Amygdala (tissue), 56 donors: Measurements from ENCODE around the gene SETBP1.

ENCODE experiments used
- DNase-seq, 56 donors: peaks; one replicate each; lab custom pipeline; 2025; lab: John Stamatoyannopoulos, UW

The SETBP1 gene

DNA sequence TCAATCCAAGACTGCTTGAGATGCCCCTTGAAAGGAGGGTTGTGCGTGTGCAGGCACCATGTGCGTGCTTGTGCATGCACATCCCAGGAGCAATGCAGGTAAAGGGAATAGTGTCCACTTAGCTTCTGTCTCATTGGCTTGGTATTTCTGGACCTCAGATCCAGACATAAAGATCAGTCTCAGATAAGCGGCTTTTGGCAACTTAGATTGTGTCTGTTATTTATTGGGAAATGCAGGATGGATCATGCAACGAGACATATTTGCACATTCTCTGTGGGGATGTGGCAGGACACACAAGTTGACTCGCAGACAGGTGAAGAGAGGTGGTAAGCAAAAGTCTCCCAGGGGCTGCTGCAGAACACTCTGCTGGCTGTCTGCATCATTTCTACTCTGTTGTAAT lies 67.9 kb downstream of the SETBP1 start:
- DNase-seq: no peak

DNA sequence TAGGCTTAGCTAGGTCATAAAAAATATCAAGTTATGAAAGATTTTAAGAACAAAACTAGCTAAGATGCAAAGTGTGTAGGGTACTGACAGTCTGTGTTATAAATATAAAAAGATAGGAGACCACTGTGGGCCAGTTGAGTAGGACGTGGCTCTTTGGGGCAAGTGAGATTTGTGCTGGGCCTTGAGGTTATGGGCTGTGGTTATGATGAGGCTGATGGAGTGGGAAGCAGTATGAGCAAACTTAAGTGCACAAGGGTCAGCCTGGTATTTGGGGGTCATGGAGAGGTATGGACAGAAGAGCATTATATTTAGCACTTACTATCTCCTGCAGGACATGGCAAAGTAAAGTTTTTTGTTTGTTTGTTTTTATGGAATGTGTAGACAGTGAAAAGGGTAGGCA lies 70.1 kb downstream of the SETBP1 start:
- DNase-seq: no peak

DNA sequence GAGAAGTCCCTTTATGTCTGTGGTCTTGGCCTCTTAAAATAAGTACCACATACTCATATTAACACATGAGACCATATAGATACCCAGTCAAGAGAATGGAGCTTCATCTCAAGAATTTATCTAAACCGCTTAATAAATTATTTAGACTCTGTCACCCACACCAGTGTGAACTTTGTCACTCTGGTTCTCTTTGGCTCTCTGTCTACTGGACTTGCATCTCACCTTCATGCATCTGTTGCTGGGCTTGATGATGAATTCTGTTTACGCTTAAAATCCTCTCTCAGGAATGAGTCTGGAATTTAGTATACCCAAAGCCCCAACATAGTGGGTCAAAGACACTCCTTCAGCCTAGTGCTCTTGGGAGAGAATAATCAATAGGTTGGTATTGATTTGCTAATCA lies 73.9 kb downstream of the SETBP1 start:
- no peak for DNase-seq

DNA sequence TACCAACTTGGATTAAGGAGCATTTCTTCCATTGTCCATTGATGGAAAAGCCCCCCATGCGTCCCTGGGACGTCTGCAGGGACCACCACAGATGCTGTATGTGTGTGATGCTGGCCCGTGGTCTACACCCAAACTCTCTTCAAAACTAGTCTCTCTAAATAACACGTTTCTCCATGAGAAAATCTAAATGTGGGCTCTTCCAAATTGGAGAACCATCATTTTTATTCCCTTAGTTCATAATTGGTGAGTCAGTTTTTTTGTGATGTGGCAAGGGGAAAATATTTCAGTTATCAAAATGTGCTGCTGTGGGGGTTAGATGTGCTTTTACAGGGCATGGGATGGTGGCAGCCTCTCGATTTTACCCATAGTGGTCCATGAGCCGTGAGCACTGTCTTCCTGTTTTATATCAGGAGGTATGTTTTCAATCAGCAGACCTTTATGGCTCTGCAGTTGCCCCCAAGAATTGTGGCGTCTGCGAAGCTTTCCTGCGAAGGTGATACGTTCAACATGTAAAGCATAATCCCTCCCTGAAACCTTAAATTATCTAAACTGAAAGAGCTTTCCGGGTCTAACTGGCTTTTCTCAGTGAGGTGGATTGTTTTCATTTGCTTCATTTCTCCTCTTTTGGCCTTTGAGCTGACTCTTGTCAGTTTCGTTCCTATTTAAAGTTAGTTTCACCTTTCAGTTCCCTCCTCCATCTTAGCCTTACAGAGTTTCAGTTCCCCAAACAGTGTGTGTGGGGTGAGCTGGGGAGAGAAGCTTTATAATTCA lies 78.4 kb downstream of the SETBP1 start:
- DNase-seq: no peak

DNA sequence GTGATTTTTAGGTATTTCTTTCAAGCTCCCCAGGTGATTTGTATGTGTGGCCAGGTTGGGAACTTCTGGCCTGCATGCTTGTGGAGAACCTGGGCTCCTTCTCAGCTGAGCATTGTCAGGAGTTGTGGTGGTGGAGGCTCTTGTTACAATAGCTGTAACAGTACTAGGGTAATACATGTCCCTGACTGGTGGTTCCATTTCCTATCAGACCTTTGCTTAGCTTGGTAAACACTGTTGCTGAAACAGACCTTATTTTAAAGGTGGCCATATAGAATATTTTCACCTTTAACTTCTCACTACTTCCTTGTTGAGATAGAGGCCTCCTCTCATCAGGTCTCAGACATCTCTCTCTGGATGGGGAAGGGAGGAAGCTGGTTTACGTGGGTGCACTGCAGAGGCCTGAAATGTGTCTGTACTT lies 79.2 kb downstream of the SETBP1 start:
- no peak for DNase-seq

- no peak for DNase-seq
Observed at GRCh38 chr18:44761812-44762211, 81.1 kb downstream of the SETBP1 start.

DNA sequence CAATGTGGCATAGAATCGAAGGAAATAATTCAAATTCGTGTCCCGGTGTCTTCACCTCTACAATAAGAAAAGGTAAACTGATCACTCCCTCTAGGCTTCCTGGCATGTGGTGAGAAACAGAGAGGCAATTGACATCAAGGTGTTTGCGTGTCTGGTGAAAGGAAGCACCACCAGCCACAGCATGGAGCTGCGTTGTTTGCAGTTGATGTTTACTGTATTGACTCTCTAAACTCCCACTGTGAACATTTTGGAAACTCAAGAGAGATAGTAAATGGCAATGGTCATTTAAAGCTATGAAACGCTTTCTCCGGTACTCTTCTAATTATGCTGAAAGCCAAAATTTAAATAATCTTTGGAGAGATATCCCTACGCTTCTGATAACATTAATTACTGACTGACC lies 82.6 kb downstream of the SETBP1 start:
- no peak for DNase-seq

DNA sequence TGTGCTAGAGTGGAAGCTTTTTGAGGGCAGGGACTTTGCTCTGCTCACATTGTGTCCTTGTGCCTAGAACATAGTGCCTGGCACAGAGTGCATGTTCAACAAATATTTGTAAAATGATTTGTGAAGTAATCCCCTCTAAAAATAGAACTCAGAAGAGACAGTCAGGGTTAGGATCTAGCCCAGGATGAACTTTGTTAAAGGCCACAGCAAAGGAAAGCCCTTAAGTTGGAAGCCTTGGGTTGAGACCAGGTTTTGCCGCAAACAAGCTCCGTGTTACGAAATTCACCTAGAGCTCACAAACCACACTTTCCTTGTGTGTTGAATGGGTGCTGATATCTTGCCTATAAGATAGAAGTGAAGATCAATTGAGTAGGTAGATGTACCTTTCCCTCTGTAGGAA lies 84.2 kb downstream of the SETBP1 start:
- no peak for DNase-seq

DNA sequence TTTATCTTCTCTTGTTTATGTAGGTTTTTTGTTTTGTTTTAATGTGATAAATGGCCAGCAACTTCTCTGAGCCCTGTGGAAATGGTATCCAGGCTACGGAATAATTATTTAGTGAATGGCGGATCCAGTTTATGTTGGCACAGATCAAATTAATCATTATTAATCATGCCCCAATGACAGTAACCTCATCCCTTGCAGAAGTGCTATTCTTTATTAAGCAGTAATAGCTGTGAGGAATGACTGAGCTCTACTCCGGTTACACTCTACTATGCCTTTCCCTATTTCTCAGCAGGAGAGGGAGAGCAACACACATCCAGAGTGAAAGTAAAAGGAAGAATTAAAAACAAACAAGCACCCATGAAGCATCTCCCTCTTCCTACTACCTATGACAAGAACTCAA lies 84.8 kb downstream of the SETBP1 start:
- DNase-seq: no peak

DNA sequence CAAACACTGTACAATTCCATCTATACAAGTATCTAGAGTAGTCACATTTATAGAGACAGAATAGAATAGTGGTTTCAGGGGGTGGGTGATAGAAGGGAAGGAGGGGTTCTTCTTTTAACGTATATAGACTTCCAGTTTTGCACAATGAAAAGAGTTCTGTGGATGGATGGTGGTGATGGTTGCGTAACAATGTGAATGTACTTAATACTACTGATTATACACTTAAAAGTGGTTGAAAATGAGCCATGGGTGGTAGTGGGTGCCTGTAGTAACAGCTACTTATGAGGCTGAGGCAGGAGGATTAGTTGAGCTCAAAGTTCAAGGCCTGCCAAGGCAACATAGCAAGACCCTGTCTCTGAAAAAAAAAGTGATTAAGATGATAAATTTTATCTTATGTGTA lies 85.8 kb downstream of the SETBP1 start:
- DNase-seq: no peak

- no peak for DNase-seq
Observed at GRCh38 chr18:44767807-44768206, 87.1 kb downstream of the SETBP1 start.

GRCh38 chr18:44770641-44771040 lies 90.0 kb downstream of the SETBP1 start:
- no peak for DNase-seq

GRCh38 chr18:44771572-44771955 lies 90.9 kb downstream of the SETBP1 start:
- no peak for DNase-seq

DNA sequence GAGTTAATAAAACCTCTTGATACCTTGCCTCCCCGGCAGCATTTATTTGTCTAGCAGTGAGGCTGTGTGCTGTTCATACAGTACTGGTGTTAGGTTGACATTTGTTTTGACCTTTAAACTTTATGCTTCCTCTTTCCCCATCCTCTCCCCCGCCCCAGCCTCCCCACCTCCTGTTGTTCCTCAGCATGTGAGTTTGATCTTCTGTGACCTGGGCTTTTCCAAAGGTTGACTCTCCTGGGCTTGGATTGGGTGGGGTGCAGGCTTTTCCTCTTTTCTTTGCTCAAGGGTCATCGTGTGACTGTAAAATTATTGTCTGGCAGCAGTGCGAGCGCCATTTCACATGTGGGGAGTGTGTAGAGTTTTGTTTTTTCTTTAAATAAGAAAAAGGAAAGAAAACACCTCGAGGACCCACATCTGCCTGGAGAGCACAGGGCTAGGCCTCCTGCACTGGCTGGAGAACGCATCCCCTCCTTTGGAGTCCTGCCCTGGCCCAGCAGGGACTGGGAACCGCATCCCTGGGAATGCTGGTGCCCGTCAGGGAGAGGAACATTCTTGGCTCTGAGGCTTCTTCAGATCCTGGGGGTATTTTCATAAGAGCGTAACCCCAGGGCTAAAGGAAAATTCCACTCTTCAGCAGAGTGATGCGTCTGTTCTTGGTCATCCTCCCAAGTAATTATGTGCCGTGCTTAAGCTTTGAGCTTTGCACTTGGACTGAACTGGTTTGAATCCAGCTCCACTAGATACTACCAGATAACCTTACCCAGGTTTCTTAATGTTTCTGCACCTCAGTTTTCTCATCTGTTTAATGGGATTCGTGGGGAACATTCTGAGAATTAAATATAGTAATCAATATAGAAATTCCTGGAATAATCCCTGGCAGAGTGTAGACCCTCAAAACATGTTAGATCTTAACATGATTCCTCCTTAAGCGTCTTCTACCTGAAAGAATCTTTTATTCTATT lies 91.5 kb downstream of the SETBP1 start:
- no peak for DNase-seq

- DNase-seq: no peak
Observed at GRCh38 chr18:44773640-44774155, 93.0 kb downstream of the SETBP1 start.

DNA sequence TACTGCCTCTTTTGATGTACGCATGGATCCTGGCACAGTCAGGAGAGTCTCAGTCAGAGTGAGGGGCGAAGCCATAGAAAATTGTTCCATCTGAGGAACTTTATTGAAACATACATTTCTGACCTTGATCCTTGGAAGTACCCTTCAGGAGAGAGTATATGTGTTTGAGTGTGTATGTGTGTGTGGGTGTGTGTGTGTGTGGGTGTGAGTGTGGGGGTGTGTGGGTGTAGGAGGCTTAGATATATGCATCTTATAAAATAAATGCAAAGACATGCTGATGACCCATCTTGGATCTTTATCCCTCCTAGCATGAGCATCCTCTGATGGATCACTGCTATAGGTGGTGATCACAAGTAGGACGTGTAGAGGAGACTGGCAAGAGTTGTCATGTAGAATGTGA lies 93.5 kb downstream of the SETBP1 start:
- DNase-seq: no peak

DNA sequence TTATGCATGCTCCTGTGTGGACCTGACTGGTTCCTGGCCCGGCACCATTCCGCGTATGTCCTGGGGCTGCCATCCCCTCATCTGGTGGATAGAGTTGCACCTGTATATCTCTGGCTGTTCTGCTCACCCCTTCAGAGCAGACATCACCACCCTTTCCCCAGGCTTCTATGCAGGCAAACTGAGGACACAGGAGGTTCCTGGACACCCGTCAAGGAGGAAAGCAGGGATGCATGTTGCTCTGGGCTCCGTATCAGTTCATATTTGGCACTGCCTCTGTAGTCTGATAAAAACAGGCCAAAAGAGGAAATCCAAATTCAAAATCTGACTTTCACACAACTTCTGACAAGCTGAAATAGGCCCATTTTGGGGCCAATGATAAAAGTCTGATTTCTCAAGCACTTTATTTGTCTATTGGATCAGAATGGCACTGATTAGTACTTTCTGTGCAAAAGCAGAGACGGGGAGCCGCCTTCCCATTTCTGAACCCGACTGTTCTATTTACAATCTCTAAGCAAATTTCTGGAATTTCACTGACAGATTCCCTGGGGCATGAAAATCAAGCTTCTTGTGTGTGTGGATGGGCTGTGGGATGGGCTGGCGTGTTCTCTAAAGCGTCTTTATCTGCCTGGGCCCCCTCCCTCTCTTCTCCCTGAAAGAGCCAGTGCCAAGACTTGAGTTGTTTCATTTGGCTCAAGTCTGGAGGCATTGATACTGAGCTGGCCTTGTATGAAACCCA lies 96.9 kb downstream of the SETBP1 start:
- DNase-seq: peak in 2 of 56 donors; percentile 13 to 18

DNA sequence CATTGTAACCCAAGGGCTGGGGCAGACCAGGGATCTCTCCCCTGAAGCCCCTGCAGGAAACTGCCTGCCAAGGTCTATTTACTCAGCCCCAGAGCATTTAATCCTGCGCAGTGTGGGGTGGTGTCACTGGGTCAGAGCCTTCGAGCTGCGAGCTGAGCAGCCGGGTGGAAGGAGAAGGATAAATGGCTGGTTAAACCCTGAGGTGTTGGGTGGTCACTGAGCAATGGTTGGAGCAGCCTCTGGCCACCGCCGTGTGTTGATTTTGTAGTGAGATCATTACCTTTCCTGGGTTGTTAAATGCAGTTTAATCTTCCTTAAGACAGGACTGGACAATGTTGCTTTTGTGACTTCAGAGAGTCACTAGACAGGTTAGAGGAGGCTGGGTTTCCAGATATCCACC lies 98.1 kb downstream of the SETBP1 start:
- DNase-seq: no peak

- no peak for DNase-seq
Observed at GRCh38 chr18:44779753-44780292, 99.1 kb downstream of the SETBP1 start.

DNA sequence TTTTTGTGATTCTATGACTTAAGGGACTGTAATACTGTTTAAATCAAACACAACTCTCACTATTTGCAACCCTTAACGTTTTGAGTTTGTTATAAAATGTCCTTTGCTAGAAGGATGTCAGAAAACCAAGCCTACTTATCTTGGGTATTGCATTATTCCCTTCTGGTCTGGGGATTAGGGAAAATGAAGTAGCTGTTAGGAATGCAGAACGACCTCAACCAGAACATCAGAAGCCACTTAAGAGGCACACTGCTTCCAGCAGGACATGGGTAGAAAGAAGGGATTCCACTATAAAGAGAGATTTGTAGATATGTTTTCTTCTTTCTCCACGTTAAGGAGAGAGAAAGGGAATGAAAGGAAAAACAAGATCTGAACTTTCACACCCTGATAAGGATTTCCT lies 101.2 kb downstream of the SETBP1 start:
- no peak for DNase-seq

GRCh38 chr18:44782617-44783016 lies 101.9 kb downstream of the SETBP1 start:
- no peak for DNase-seq
